C4-2B (cell line): Measurements from ENCODE around the gene PLPP2.

ENCODE experiments used
- CTCF ChIP-seq: fragments of 450-650 bp; conservative IDR thresholded peaks from 2 replicates; pipeline ENCODE4 v1.5.1; 2017; ENCODE audit warnings: mild to moderate bottlenecking
- ZFX ChIP-seq: fragments of 450-650 bp; IDR thresholded peaks from 2 replicates; pipeline ENCODE4 v1.6.1; 2017

- TF ChIP-seq CTCF (no peak), ZFX (no peak)
These were observed 16.7 kb upstream of the PLPP2 start for GRCh38 chr19:307793-308420.
